ENCODE measurements around the gene ACSF3.
A peak's percentile ranks its signal among the peaks of the same experiment; 100 is the strongest.
"Not testable (repeated sequence)": the region's sequence is repeated elsewhere in the genome, so short reads cannot be mapped to it uniquely, and the experiment has no call there.

Gene ACSF3

DNA sequence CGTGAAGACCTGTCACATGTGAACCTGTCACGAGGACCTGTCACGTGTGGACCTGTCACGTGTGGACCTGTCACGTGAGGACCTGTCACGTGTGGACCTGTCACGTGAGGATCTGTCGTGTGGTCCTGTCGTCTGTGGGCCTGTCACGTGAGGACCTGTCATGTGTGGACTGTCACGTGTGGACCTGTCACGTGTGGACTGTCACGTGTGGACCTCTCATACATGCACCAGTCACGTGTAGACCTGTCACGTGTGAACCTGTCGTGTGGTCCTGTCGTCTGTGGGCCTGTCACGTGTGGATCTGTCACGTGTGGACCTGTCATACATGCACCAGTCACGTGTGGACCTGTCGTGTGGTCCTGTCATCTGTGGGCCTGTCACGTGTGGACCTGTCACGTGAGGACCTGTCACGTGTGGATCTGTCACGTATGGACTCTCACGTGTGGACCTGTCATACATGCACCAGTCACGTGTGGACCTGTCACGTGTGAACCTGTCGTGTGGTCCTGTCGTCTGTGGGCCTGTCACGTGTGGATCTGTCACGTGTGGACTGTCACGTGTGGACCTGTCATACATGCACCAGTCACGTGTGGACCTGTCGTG is 19.5 kb upstream of the ACSF3 start:
- DNase-seq = not testable (repeated sequence)

- no peak for DNase-seq
Observed at GRCh38 chr16:89074803-89075688, 18.6 kb upstream of the ACSF3 start.

GRCh38 chr16:89076159-89076558 is 17.5 kb upstream of the ACSF3 start:
- no peak for DNase-seq

- no peak for DNase-seq
Observed at GRCh38 chr16:89077076-89077475, 16.6 kb upstream of the ACSF3 start.

DNA sequence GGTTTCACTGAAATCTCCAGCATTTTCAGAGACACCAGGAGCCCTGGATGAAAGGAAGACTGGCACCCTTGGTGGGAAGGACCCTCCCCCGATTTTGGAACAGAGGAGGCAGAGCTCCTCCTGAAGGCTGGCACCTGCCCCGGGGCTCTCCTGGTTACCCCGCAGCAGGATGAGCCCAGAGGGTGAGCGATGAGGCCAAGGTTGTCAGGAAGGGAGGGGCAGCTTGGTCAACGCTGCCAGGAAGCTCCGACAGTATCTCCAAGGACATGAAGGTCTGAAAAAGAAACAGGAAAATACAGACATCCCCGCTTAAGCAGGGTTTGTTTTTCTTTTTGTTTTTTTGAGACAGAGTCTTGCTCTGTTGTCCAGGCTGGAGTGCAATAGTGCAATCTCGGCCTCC is 15.5 kb upstream of the ACSF3 start:
- no peak for DNase-seq

- no peak for DNase-seq
Observed at GRCh38 chr16:89079434-89079980, 14.1 kb upstream of the ACSF3 start.

DNA sequence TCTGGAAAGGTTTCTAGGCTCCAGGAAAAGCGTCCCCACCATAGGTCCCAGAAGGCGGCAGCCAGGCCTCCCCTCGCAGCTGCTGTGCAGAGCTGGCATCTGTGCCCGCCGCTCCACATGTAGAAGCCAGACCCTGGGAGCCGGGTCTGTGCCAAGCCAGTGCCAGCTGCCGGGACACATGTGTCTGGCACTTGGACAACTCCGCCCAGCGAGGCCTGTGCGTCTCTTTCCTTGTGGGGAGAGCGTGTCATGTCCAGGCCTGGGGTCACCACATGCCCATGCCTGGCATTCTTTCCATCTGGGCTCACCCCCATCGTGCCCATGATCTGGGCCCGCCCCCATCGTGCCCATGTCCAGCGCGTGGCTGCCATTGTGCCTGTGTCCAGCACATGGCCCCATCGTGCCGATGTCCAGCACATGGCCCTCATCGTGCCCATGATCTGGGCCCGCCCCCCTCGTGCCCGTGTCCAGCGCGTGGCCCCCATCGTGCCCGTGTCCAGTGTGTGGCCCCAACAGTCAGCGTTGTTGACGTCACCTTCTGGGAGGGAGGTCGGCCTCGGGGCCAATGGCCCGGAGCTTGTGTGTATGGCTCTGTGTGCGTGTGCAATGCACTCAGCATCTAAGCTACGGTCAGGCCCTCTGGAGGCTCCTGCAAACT is 13.3 kb upstream of the ACSF3 start:
- no peak for DNase-seq

DNA sequence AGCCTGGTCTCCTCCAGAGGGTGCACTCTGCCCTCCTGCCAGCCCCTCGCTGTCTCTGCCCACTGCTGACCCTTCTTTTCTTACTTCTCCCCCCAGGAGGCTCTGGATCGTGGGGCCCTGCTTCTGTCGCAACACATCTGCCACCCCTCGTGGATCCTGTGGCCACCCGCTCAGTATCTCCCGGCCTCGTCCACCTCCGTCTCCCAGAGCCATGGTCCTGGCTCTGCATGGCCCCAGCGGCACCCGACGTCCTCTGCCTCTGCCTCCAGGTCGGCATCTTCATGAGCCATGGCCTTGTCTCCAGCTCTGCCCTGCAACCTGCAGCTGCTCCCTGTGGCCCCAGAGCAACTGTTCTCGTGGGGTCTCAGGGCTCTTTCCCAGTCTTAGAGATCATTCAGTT is 12.1 kb upstream of the ACSF3 start:
- no peak for DNase-seq

DNA sequence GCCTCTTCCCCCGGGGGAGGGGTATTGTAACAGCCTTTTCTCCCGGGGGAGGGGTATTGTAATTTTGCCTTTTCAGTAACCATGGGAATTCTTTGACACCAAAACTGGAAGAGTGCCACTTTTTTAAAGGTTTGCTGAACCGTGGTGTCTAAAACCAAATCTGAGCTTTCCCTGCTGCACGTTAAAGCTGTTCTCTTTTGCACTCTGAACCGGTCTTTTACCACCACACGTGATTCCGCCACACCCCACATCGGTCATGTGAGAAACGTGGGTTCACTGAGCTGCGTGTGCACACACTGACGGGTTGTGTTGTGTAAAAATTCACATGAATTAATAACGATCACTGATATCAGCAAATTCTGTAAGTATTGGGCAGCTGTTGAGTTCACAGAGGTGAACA is 9.2 kb upstream of the ACSF3 start:
- DNase-seq = no peak

DNA sequence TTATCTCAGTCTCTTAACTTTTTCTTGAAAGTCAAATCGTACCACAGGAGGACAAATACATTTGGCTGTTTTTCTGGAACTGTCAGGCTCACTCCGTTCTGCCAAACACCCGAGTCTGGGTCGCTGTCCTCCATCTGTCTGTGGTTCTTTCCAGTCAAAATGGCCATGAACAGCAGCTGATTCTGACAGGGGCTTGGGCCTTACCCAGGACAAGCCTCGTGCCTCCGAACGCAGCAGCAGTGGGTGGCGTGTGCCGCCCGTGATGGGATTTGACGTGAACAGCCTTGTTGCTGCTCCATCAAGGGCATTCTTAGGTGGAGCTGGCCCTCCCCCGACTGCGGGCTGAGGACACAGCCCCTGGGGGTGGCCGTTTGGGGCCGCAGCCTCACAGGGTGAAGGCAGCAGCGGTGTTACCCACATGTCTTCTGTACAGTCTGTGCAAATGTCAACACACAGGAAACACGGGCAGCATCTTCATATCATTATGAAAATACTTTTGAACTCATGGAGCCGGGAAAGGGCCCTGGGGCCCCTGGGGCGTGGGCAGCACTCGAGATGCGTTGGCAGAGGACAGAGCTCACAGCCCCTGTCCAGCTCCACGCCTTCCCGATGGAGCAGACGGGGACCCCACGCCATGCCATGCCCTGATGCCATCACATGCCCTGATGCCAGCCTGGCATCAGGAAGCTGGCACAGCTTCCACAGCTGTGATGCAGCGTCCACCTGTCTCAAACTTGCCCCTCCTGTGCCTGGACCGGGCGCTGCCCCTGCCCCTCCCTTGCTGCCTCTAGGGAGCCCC is 8.6 kb upstream of the ACSF3 start:
- DNase-seq = no peak

DNA sequence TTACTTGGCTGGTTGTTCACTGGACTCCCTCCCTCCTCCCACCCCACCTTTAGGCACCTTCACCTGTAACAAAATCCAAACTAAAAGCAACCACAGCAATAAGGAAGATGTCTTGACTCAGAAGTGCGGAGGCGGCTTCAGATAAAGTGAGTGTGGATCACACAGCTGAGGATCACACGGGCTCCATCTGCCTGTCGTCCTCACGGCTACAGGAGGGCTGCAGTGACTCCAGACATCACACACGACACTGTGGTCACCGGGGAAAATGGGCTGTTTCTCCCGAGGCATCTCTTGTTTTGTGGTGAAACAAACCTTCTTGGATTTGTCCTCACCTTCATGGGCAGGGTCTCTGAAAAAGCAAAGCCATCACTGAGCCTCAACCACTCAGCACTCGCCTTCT is 7.9 kb upstream of the ACSF3 start:
- DNase-seq = no peak

DNA sequence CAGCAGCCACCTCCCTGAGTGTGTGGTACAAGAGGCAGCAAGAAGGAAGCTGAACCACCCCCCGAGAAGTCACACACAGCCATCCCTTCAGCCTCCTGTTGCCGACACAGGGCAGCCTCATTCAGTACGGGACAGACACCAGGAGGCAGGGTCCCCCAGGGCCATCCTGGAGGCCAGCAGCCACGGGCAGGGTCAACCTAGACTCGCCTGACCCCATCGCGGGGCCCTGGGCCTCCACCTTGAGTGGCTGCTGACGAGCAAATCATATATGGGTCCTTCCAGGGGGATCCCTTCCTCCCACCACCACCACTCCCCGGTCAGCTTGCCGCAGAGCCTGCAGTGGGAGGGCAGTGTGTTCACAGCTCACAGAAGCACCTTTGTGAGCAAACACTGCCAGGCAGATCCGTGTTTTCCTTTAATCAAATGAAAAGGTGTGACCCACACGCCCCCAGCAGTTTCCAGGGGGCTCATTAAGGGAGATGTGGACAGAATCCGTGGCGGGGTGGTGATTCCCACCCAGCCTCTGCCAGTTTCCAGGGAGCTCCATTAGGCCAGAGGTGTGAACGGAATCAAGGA is 5.6 kb upstream of the ACSF3 start:
- DNase-seq = no peak

DNA sequence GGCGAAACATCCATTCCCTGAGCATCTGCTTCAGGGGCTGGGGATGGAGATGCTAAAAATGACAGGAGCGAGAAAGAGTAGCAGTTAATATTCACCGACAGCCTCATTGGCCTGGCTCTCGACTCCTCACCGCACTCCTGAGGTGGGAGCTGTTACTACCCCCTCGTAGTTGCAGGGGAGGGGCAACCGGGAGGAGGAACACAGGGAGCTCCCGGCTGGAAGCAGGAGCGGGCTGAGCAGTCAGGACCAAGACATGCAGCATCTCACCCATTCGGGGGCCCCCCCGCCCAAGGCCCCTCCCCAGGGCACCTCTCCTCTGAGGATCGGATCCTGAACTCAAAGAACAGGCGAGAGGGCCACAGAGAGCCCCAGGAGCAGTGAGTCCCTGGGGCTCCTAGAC is 4.5 kb upstream of the ACSF3 start:
- DNase-seq = no peak

DNA sequence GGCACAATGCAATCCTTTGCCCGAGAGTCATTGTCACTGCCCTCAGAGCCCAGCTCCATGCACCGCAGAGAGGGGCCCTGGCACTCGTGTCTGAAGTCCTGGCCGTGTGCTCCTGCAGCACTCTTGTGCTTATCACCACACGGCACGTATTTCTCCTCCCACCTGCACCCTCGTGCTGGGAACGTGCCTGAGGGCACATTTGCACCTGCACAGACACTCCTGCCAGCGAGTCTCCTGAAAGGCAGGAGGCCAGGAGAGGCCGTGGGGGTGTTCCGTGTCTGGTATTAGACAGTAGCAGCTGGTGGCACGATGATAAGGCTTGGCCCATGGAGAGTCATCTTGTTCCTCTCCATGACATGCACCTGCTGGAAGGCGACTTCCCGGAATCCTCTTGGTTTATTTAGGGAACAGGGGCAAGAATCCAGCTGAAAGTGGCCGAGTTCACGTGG is 3.4 kb upstream of the ACSF3 start:
- no peak for DNase-seq

GRCh38 chr16:89090669-89091426 is 2.8 kb upstream of the ACSF3 start:
- DNase-seq = no peak

DNA sequence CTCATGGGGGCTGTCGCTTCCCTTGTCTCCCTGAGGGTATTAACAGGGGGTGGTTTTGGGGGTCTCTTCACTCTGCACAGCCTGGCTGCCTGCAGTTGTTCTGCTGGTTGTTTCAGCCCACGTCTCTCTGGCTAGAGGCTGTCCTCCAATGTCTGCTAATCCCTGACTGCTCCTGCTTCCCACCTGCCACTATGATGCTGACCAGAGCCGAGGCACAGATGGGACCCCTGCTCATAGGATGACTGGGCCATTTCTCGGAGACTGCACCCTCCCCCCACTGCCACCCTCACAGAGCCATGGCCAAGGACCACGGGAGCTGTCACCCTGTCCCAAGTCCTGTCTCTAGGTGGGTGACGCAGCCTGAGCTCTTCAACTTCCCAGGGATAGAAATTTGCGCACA is 1.6 kb upstream of the ACSF3 start:
- no peak for DNase-seq

GRCh38 chr16:89093252-89093601 is 425 bp upstream of the ACSF3 start:
- not testable (repeated sequence) for DNase-seq

DNA sequence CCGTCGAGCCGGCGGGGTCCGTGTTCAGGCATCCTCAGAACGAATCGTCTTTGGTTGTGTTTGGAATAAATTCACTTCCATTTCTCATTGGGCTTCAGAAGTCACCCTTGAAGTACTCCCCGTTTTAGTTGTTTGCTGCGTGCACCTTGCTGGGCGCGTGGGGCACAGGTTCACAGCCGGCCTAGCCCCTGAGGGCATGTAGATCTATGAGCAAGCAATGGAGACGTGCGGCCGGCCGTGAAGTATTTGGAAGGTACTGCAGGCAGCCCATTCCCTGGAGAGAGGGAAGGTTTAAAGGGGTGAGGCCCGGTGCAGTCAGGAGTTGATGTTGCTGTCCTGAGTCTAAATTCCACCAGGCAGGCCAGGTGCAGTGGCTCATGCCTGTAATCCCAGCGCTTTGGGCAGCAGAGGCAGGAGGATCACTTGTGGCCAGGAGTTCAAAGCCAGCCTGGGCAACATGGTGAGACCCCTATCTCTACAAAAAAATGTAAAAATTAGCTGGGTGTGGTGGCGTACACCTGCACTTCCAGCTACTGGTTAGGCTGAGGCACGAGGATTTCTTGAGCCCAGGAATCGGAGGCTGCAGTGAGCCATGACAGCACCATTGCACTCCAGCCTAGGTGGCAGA is 714 bp downstream of the ACSF3 start:
- DNase-seq = peak; percentile 32

DNA sequence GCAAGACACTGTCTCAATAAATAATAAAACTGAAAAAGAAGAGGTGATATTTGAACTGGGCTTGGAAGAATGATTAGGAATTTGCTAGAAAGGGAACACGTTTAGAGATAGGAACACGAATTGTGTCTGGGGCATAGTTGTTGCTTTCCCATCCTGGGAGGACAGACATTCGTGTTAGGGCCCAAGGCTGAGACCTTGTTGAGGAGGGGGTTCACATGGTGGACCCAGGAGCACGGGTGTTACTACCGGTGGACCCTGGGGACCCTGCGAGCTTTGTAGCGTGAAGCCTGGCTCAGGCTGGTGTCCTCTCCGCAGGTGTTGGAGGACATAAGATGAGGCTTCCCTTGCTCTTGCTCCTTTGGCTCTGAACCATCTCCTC is 1.2 kb downstream of the ACSF3 start:
- no peak for DNase-seq

DNA sequence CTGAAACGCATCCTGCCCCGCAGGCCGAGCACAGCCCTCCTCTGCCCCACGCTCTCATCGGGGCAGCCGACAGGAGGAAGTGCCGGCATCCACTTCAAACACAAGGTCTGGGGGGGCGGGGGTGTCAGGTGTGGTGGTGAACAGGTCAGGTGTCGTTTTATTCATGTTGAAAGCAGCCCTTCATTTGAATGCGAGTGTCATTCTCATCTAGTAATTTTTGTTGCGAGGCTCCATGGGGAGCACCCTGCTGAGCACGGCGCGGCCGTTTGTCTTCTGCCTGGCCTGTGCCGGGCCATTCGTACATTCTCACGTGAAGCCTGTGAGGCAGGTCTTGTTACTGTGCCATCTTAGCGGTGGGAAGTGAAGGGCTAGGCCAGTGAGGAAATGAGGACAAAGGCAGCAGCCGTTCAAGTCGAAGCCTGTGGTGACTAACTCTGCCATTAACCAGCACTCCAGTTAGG is 1.9 kb downstream of the ACSF3 start:
- no peak for DNase-seq

- DNase-seq = no peak
Observed at GRCh38 chr16:89096042-89096717, 2.5 kb downstream of the ACSF3 start.

Measured in EL (cell line).